CD4-positive, alpha-beta T cell treated with Interleukin-6 at 100 ng/mL for 8 hours (primary cell): Measurements from ENCODE around the gene DCP2.
A peak's percentile ranks its signal among the peaks of the same experiment; 100 is the strongest.
"Not testable (repeated sequence)": the region's sequence is repeated elsewhere in the genome, so short reads cannot be mapped to it uniquely, and the experiment has no call there.

ENCODE experiments used
- DNase-seq: peaks from one replicate; pipeline ENCODE4 v3.0.0-alpha.2; 2020; ENCODE audit warnings: mixed read lengths, low spot score

Gene DCP2

DNA sequence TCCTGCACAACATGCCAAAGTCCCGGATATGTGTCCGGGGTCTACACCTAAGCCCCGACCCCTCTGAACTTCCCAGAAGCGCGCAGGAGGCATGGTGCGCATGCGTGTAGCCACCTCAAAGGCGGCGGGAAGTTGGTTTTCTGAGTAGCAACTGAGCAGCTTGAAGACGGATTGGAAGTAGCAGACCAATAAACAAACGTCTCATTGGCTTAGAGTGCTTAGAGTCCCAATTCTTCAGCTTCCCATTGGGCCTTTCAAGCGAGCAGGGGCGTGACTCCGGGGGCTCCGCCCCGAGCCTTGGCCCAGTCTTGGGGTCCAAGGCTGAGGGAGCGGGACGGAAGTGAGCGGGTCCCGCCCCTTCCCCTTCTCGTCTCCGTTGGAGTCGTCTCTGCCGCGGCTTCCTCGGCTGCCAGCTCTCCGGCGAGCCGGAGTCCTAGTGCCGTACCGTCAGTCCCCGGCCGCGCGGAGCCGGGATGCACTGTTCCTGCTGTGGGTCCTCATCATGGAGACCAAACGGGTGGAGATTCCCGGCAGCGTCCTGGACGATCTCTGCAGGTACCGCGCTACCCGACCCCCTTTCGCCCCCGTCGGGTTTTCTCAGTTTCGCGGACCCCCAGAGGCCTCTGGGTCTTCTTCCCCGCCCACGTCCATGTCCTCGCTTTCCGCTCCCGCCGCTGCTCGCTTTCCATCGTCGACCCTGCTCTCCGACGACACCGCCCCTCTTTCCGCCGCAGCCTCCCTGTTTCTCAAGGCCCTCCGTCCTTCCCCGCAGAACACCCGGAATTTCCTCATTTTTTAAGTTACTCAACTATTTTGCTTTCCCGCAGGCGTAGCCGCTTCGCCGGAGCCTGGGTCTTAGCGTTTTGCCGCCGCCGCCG is at the start of gene DCP2:
DCP2 (plus strand) TSS at position 367 of the 878 bp plus-strand sequence; CDS start at position 503, 136 bp downstream.
- peak; percentile 97 for DNase-seq

DNA sequence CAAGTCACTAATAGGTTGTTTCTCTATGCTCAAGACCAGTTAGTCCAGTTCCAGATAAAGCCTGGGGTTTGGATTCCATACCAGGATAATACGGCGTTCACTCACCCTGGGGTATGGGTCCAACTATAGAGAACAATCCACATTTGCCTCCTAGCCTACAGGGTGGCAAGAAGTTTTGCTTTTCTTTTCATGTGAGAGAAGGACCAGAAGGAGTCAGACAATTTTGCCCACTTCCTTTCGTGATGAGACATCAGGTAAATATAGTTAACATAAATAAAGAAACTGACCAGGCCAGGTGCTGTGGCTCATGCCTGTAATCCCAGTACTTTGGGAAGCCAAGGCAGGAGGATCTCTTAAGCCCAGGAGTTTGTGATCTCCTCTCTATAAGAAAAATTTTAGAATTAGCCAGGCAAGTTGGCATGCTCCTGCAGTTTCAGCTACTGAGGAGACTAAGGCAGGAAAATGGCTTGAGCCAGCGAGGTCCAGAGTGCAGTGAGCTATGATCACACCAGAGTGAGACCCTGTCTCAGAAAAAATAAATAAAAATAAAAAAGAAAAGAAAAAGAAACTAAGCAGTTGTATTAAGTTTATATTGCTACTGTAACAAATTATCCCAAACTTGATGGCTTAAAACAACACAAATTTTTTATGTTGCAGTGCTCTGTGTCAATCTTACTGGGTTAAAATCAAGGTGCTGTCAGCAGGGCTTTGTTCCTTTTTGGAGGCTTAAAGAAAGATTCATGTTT is 47.1 kb upstream of the DCP2 start:
- no peak for DNase-seq

DNA sequence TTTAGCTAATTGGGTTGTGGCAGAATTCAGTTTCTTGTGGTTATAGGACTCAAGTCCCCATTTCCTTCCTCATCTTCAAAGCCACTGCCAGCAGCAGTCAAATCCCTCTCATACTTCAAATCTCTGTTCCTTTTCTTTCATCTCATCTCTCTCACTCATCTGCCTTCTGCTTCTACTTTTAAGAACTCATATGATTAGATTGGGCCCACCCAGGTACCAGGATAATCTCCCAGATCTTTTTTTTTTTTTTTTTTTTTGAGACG is 46.6 kb upstream of the DCP2 start:
- peak; percentile 66 for DNase-seq

DNA sequence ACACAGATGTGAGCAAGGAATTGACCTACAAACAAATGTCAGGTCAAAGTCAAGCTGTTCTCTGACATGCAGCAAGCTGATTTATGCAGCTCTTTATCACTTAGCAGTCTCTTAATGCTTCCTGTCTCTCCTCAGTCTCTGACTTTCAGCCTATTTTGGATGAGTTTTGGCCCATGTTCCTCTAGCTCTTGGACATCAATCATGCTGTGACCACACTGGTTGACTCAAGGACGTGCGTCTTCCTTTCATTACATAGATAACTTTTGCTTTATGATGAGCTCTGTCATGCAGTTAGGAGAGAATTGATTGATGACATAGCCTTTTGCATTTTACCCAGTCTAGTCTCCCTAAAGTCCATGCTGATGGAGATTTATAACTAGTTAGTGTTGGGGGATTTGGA is 45.1 kb upstream of the DCP2 start:
- no peak for DNase-seq

DNA sequence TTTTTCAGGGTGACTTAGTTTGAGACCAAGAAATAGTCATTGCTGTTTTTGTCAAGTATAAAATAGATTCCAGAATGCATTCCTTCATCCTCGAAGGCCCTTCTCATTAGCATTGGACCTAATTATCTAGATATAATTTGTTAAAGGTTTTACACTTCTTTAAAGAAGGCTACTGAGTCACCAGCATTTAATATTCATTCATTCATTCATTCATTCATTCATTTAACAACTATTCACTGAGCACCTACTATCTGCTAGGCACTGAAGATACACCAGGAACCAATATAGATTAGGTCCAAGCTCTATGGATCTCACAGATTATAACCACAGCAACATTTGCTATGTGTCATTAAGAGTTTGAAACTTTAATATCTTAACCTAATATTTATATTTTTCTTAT is 43.5 kb upstream of the DCP2 start:
- no peak for DNase-seq

DNA sequence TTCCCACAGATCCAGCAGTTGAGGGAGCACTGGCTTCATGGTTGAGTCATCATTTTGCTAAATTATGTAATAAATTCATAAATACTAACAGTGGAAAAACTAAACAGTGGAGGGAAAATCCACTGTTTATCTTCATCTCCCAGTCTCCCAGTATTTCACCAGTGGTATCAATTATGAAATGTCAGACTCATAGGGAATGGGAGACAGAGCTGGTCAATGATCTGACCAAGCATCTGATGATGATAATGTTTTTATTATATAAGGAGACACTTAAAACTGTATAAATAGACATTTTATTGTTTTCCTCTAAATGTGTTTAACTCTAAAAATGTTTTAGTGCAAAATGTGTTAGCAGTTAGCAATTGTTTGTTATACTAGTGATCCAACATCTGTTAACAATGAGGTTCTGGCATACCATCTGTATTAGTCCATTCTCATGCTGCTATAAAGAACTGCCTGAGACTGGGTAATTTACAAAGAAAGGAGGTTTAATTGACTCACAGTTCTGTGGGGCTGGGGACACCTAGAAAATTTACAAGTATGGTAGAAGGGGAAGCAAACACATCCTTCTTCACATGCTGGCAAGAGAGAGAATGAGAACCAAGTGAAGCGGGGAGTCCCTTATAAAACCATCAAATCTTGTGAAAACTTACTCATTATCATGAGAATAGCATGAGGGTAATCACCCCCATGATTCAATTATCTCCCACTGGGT is 42.8 kb upstream of the DCP2 start:
- DNase-seq = no peak

DNA sequence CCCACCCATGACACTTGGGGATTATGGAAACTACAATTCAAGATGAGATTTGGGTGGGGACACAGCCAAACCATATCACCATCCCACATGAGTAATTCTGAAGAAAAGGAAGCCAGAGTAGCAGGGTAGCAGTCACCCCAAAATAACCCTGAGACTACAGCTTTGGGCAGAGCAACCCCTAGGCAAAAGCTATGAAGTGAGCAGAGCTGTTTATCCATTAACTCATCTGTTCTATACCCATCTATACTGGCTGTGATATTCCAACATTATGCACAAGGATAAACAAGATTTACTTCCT is 42.3 kb upstream of the DCP2 start:
- no peak for DNase-seq

DNA sequence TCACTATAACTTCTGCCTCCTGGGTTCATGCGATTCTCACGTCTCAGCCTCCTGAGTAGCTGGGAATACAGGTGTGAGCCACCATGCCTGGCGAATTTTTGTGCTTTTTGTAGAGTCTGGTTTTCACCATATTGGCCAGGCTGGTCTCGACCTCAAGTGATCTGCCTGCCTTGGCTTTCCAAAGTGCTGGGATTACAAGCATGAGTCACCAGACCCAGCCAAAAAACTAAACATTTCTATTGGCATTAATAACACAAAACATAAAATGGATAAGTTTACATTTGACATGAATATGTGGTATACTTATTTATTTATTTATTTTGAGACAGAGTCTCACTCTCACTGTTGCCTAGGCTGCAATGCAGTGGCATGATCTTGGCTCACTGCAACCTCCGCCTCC is 40.9 kb upstream of the DCP2 start:
- no peak for DNase-seq

DNA sequence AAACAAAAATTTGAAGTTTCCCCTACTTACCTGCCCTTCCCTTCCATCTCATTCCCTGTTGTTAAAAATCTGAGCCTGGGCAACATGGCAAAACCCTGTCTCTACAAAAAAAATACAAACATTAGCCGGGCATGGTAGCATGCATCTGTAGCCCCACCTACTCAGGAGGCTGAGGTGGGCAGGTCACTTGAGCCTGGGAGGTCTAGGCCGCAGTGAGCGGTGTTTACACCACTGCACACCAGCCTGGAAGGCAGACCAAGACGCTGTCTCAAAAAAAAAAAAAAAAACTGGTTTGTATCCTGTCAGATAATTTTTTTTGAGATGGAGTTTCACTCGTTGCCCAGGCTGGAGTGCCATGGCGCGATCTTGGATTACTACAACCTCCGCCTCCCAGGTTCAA is 38.3 kb upstream of the DCP2 start:
- no peak for DNase-seq

DNA sequence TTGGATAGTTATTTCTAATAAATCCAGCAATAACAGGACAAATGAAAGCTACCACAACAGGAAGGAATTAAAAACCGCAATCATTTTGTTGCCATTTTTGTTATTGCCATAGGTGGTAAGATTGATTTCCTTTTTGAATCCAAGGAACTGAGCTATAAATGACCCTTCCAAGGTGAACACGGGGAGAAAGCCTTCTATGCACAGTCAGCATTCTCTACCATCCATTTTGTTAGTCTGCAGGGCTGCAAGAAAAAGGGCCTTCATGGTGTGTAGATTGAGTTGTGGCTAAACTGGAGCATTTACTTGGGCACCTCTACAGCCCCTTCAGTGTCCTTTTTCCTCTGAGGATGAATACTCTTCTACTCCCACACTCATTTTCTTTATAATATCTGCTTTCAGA is 35.9 kb upstream of the DCP2 start:
- DNase-seq = no peak

DNA sequence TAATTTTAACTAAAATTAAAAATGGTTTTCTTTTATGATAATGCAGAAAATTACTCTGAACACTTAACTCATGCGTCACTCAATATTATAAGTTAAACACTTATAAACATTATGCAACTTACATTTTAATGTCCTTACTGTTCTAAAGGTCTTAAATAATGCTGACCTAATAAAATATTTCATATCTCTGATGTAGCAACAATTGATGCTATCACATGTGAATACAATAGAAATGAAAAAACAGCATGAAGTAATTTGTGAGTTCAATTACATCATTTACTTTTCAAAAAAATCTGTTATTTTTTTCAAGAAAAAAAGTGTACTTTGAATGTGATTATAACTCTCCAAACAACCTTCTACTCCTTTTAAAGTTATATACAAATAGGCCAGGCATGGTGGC is 28.1 kb upstream of the DCP2 start:
- DNase-seq = no peak

DNA sequence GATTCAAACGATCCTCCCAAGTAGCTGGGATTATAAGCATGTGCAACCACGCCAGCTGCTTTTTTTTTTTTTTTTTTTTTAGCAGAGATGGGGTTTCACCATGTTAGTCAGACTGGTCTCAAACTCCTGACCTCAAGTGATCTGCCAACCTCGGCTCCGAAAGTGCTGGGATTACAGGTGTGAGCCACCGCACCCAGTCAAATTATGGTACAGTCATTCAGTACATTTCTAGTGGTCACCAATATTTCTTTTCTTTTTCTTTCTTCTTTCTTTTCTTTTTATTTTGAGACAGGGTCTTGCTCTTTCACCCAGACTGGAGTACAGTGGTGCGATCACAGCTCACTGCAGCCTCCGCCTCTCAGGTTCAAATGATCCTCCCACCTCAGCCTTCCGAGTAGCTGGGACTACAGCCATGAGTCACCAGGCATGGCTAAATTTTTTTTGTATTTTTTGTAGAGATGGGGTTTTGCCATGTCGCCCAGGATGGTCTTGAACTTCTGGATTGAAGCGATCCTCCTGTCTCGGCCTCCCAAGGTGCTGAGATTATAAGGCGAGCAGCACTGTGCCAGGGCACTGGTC is 25.4 kb upstream of the DCP2 start:
- no peak for DNase-seq

DNA sequence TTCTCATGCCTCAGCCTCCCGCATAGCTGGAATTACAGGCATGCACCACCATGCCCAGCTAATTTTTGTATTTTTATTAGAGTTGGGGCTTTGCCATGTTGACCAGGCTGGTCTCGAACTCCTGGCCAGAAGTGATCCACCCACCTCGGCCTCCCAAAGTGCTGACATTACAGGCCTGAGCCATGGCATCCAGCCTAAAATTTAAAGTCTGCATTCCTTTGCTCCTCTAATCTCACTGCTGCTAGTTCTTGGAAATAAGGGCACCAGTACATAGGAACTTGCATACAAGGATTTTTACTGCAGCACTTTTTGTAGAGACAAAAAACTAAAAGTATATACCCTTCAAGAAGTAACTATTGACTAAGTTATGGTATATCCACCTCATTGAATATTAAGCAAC is 20.0 kb upstream of the DCP2 start:
- DNase-seq = no peak

DNA sequence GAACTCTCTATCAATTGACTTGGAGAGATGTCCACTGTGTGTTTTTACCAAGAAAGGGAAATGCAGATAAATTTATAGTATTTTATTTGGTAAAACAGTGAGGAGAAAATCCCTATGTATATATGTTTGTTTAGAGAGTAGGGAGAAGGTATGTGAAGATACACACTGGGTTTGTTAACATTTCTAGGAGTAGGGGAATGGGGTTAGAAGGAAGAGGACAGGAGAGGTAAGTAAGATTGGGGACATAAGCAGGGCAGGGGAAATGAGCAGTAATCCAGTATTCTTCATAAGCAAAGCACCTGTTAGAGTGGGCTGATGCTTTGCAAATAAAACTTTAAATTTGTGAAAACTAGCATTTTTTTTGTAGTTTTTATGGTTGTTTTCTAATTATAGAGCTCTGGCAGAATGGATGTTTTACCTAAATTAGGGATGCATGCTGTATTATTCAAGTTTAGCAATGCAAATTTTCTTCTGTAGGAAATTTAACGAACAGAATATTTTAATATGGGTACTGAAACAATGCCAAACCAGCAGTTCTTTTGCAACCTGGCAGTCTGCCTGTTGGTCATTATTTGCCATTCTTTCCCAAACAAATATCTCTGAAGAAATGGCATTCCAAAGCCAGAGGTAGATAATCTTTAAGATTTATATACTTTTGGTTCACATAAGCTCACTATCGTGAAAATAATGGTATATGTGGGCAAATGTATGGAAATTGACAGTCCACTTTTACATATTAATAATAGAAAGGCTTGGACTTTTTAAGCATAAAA is 19.4 kb upstream of the DCP2 start:
- DNase-seq = no peak

DNA sequence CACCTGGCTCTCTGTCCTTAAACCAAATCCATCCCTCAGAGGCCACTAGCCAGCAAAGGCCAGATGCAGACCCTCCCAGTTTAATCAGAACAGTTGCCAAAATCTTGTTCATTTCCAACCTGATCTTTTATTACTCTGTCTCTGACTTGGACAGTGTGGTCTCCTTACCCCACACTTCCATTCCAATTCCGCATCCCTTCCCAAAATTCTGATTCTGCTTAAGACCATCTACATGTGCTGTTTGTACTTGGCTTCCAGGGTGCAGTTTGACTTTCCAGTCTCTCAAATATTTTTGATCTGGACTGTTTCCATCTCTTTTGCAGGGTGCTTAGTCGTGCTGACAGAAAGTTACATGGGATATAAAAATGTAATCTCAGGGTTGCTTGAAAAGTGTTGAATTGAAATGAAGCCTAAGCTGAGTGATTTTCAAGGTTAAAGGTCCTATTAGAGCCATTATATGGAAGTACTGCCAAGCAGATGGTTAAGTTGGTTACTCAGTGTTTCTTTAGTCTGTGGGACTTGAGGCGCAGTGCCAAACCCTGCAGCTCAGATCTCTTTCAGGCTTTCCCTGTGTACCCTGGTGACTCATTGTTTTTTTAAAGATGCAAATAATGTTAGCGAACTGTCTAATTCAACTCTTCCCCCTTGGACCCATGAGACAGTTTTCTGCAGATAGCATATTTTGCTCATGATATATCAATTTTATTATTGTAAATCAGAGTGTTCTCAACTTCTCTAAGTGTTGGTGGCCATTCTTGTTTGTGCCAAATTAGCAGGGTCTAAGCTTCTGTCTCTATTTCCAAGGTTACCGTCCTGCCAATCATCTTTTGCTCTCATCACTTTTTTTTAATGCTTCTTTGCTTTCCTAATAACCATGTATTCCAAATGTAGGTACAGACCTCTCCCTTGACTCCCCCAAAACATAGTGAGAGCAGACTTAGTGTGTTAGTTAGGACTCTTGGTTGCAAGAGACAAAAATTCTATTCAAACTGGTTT is 18.2 kb upstream of the DCP2 start:
- no peak for DNase-seq

DNA sequence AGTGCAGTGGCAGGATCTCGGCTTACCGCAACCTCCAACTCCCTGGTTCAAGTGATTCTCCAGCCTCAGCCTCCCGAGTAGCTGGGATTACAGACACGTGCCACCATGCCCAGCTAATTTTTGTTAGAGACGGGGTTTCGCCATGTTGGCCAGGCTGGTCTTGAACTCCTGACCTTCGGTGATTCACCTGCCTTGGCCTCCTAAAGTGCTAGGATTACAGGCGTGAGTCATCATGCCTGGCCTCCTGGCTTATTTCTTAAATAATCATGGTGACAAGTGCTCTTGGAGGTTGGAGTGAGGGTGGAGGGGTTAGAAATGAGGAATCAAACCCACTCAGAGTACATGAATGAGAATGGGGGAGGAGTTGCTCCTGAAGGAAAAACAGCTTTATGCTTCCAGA is 16.7 kb upstream of the DCP2 start:
- DNase-seq = not testable (repeated sequence)

DNA sequence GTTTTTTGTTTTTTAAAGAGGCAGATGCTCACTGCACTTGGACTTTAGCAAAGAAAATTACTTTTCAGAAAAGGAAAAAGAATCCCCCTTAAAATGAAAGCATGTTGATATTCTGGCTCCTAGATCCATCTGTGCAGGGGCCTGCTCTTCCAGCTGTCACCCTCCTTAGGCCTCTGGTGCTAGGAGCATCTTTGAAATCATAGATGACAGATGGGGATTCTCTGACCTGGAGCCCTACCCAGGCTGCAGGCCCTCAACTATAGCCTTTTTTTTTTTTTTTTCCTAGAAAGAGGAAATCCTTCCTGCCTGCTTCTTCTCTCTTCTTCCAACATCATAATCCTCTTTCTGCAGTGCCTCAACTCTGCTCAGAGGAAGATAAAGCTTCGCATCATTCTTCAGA is 16.3 kb upstream of the DCP2 start:
- DNase-seq = no peak

DNA sequence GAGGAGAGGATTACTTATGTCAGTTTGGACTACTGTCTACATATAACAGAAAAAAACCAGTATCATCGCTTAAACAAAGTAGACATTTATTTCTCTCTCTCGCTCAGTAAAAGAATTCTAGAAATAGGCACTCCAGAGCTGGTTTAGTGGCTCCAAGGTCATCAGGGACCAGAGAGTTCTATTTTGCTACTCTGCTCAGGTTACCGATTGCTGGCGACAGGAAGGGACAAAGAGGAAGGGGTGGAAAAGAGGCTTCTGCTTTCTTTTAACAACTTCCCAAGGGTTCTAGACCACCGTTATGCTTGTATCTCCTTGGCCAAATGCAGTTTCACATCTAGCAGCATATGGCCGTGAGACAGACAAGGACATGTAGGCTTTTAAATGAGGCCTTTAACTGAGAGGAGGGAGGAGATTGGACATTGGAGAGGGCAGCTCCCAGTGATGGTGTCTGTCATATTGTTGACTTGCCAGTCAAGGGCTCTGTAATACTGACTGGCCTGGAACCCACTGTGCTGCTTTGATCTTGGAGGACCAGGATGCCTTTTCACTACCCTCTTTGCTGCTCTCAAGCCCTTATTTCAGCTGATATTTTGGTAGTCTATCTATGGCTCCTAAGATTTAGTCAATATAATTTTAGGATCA is 15.6 kb upstream of the DCP2 start:
- no peak for DNase-seq

DNA sequence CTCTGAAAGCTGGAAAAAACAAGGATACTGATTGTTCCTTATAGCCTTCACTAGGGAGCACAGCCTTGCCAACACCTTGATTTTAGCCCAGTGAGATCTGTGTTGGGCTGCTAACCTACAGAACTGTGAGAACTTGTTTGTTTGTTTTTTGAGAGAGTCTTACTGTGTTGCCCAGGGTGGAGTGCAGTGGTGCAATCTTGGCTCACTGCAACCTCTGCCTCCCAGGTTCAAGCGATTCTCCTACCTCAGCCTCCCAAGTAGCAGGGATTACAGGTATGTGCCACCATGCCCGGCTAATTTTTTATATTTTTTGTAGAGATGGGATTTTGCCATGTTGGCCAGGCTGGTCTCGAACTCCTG is 13.2 kb upstream of the DCP2 start:
- DNase-seq = not testable (repeated sequence)

DNA sequence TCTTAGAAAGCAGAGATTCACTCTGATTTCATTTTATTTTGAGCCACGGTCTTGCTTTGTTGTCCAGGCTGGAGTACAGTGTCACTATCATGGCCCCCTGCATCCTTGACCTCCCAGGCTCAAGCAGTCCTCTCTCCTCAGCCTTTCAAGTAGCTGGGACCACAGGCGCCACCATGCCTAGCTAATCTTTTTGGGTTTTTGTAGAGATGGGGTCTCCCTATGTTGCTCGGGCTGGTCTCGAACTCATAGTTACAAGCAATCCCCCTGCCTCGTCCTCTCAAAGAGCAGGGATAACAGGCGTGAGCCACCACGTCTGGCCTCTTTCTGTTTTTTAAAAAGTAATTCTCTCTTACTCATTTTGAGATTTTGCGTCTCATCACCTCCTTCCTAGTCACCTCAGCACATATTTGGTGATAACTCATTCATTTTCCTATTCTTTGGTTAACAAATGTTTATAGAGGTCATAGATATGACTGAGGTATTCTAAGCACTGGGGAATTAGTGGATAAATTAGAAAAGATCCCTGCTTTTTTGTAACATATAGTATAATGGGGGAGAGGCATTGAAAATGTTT is 10.8 kb upstream of the DCP2 start:
- DNase-seq = no peak
